Peyer's patch (tissue), 4 donors: ENCODE results near the gene SLC13A2. TPM values are rescaled to one million over a fixed set of nuclear protein-coding genes. Genes with fewer than 3 reads are reported as not detected.
A peak's percentile ranks its signal among the peaks of the same experiment; 100 is the strongest.

Experiments used
- DNase-seq, 3 donors: peaks; one replicate each; pipeline ENCODE4 v3.0.0-alpha.2; 2017 to 2019
- H3K27ac ChIP-seq, 4 donors: fragments of 200-600 bp; sonication (generic); one replicate each; pipeline ENCODE4 v1.5.1; 2016 to 2019
- H3K27me3 ChIP-seq, 2 donors: fragments of 200-600 bp; sonication (generic); one replicate each; pipeline ENCODE4 v1.5.1; 2019
- H3K36me3 ChIP-seq, 3 donors: fragments of 200-600 bp; sonication (generic); one replicate each; pipeline ENCODE4 v1.5.1; 2016 to 2019
- H3K4me1 ChIP-seq, 4 donors: fragments of 200-600 bp; sonication (generic); one replicate each; pipeline ENCODE4 v1.5.1; 2016 to 2019
- H3K4me3 ChIP-seq, 4 donors: fragments of 200-600 bp; sonication (generic); 1 replicate in 3 of 4; 2 replicates in 1 of 4; pipeline ENCODE4 v1.5.1; 2016 to 2019; ENCODE audit warnings: mild to moderate bottlenecking in 1 of 4
- H3K9me3 ChIP-seq, 4 donors: fragments of 200-600 bp; sonication (generic); one replicate each; pipeline ENCODE4 v1.5.1; 2016 to 2019; ENCODE audit warnings: mild to moderate bottlenecking in 1 of 4
- POLR2A ChIP-seq, 2 donors: fragments of 450-650 bp; IDR thresholded peaks; one replicate each; pipeline ENCODE4 v1.5.1; 2017; ENCODE audit warnings: antibody characterized with exemption in 2 of 2, mild to moderate bottlenecking in 2 of 2, moderate library complexity in 2 of 2
- total RNA-seq, 4 donors: library from RNA; depleted of rRNA; stranded (reverse); fragments of >200 nt; gene quantifications; one replicate each; pipeline ENCODE4 v1.1.0, GENCODE V29; 2016
- TF ChIP-seq, protein P1 (sequence below), 6 experiments: fragments of 450-650 bp in 4 of 6; fragments of 200-600 bp in 2 of 6; sonication (generic) in 1 of 6; IDR thresholded peaks; one replicate each; pipeline ENCODE4 v1.5.1; 2017 to 2019; ENCODE audit warnings: antibody characterized with exemption in 6 of 6, mild to moderate bottlenecking in 3 of 6, moderate library complexity in 1 of 6

The SLC13A2 gene
- total RNA-seq, 4 donors from 2014 or later, result 11.6 to 612 (median 544) TPM

- no peaks in the 10 kb centered on the region for H3K4me1 ChIP-seq
- DNase-seq, result no peak
- no peaks in the 10 kb centered on the region for H3K9me3 ChIP-seq
- H3K36me3 ChIP-seq, result peaks cover 0 to 63% (median 0%) of the 10 kb centered on the region in 3 donors
- H3K27ac ChIP-seq, result no peak overlapping the region
- TF ChIP-seq POLR2A (IDR thresholded peaks at IDR 0.05), result no peak
- TF ChIP-seq, protein P1, sequence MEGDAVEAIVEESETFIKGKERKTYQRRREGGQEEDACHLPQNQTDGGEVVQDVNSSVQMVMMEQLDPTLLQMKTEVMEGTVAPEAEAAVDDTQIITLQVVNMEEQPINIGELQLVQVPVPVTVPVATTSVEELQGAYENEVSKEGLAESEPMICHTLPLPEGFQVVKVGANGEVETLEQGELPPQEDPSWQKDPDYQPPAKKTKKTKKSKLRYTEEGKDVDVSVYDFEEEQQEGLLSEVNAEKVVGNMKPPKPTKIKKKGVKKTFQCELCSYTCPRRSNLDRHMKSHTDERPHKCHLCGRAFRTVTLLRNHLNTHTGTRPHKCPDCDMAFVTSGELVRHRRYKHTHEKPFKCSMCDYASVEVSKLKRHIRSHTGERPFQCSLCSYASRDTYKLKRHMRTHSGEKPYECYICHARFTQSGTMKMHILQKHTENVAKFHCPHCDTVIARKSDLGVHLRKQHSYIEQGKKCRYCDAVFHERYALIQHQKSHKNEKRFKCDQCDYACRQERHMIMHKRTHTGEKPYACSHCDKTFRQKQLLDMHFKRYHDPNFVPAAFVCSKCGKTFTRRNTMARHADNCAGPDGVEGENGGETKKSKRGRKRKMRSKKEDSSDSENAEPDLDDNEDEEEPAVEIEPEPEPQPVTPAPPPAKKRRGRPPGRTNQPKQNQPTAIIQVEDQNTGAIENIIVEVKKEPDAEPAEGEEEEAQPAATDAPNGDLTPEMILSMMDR (IDR thresholded peaks at IDR 0.05), result no peak
- H3K4me3 ChIP-seq, result no peak overlapping the region
- H3K27me3 ChIP-seq, result no peaks in the 10 kb centered on the region
These were observed 19.2 kb downstream of the SLC13A2 start for GRCh38 chr17:28492352-28493310.

- no peak for TF ChIP-seq POLR2A (IDR thresholded peaks at IDR 0.05)
- TF ChIP-seq, protein P1 (IDR thresholded peaks at IDR 0.05), result no peak
- Histone ChIP-seq H3K4me1 (no peaks in the 10 kb centered on the region), H3K27me3 (no peaks in the 10 kb centered on the region), H3K27ac (no peak overlapping the region), H3K9me3 (no peaks in the 10 kb centered on the region), H3K4me3 (no peak overlapping the region), H3K36me3 (peaks cover 0 to 61% (median 0%) of the 10 kb centered on the region in 3 donors)
- no peak for DNase-seq
These were observed 20.0 kb downstream of the SLC13A2 start for GRCh38 chr17:28493460-28493859.

DNA sequence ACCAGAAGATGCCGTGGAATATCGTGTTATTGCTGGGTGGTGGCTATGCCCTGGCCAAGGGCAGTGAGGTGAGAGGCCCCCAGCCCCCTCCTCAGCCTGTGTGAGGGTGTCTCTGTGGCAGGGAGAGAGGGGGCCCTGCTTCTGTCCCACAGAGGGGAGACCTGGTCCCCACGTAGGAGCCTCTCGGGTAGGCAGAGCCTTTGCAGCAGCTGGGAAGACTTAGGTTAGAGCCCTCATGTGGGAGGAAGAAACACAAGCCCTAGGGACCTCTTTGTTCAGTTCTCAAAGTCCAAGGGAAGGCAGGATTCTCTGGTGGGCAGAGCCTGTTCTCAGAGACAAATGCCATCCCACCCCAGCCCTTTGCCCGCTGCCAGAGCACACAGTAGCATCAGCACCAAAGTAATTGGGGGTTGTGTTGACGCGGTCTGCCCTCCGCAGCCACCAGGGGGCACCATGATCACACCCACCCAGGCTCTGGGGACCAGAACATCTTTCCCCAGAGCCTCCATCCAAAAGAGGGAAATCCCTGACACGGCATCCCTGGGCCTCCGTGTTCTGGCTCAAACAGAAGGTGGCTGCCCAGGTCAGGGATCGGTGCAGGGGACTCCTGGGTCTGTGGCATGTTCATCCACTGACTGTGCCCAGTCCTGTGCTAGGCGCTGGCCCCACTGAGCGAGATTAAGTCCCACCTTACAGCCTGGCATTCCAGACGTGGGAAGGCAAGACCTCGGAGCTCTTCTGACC lies 21.2 kb downstream of the SLC13A2 start:
- no peak overlapping the region for H3K4me3 ChIP-seq
- peak; percentile 69 to 85 (median 80) for DNase-seq
- no peak overlapping the region for H3K27ac ChIP-seq
- no peaks in the 10 kb centered on the region for H3K9me3 ChIP-seq
- H3K4me1 ChIP-seq, result peaks cover 0 to 10% (median 0%) of the 10 kb centered on the region in 4 donors
- no peaks in the 10 kb centered on the region for H3K27me3 ChIP-seq
- peaks cover 0 to 50% (median 0%) of the 10 kb centered on the region in 3 donors for H3K36me3 ChIP-seq
- TF ChIP-seq POLR2A (IDR thresholded peaks at IDR 0.05), result no peak
- TF ChIP-seq, protein P1 (IDR thresholded peaks at IDR 0.05), result peak; percentile 71 to 89 (median 80)

GRCh38 chr17:28495635-28496034 lies 22.2 kb downstream of the SLC13A2 start:
- TF ChIP-seq POLR2A (IDR thresholded peaks at IDR 0.05), result no peak
- TF ChIP-seq, protein P1 (IDR thresholded peaks at IDR 0.05), result no peak
- Histone ChIP-seq H3K36me3 (peaks cover 0 to 50% (median 0%) of the 10 kb centered on the region in 3 donors), H3K4me1 (peaks cover 0 to 16% (median 0%) of the 10 kb centered on the region in 4 donors), H3K27me3 (no peaks in the 10 kb centered on the region), H3K27ac (peak overlapping the region in 1 of 4 donors; percentile 39), H3K9me3 (no peaks in the 10 kb centered on the region), H3K4me3 (no peak overlapping the region)
- no peak for DNase-seq

- DNase-seq, result peak in 1 of 3 donors; percentile 57
- Histone ChIP-seq H3K36me3 (peaks cover 0 to 31% (median 0%) of the 10 kb centered on the region in 3 donors), H3K9me3 (no peaks in the 10 kb centered on the region), H3K27ac (no peak overlapping the region), H3K4me1 (peaks cover 0 to 16% (median 0%) of the 10 kb centered on the region in 4 donors), H3K4me3 (no peak overlapping the region), H3K27me3 (no peaks in the 10 kb centered on the region)
- no peak for TF ChIP-seq POLR2A (IDR thresholded peaks at IDR 0.05)
- TF ChIP-seq, protein P1 (IDR thresholded peaks at IDR 0.05), result no peak
These were observed 24.5 kb downstream of the SLC13A2 start for GRCh38 chr17:28497931-28498330.
